HG02943 (cell line): ENCODE data around the gene ANO1.

Source experiments
- ATAC-seq: cut with Tn5 transposase; IDR thresholded peaks from one replicate; pipeline ENCODE4 v1.9.1; 2021; ENCODE audit warnings: mild to moderate bottlenecking, low read depth, moderate library complexity; ENCODE audit not compliant: unreplicated experiment

Gene ANO1

GRCh38 chr11:70230840-70231710, 153.0 kb downstream of the ANO1 start:
- ATAC-seq, result no peak

GRCh38 chr11:70233034-70233433, 154.9 kb downstream of the ANO1 start:
- ATAC-seq, result no peak

DNA sequence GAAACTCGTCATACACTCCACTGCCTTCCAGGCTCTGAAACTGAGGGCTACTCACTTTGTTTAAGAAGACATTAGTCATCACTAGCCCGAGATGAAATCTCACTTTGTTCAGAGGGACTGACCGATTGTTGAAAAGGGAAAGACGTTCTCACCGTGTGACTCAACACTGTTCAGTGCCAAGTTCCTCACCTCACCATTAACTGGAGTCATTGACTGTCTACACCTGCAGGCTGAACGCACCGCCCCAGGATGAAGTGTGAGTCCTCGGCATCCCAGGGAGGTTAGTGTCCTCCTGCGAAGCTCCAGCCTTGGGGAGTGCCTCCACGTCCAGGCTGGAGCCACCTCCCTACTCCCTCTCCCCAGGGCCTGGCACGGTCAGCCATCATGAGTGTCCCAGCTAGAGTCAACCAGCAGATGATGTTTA, 155.4 kb downstream of the ANO1 start:
- ATAC-seq, result no peak

- no peak for ATAC-seq
These were observed 155.8 kb downstream of the ANO1 start for GRCh38 chr11:70233962-70234361.
